ENCODE measurements around the gene SLC26A6.

SLC26A6 gene

GRCh38 chr3:48591436-48591835, 43.8 kb downstream of the SLC26A6 start:
- TF ChIP-seq CTCF (IDR thresholded peaks at IDR 0.05; ENCODE audit: control insufficient read depth, insufficient read depth, low read depth, low read length, missing control alignments): no peak
- DNase-seq (ENCODE audit: low read depth): no peak
- no peak overlapping the region for H3K4me3 ChIP-seq (ENCODE audit: control insufficient read depth, low read depth, low read length)

- DNase-seq (ENCODE audit: low read depth): no peak
- no peak for TF ChIP-seq CTCF (IDR thresholded peaks at IDR 0.05; ENCODE audit: control insufficient read depth, insufficient read depth, low read depth, low read length, missing control alignments)
- H3K4me3 ChIP-seq (ENCODE audit: control insufficient read depth, low read depth, low read length): no peak overlapping the region
Observed at GRCh38 chr3:48588230-48588629, 47.0 kb downstream of the SLC26A6 start.

GRCh38 chr3:48587686-48588085, 47.6 kb downstream of the SLC26A6 start:
- no peak for TF ChIP-seq CTCF (IDR thresholded peaks at IDR 0.05; ENCODE audit: control insufficient read depth, insufficient read depth, low read depth, low read length, missing control alignments)
- DNase-seq (ENCODE audit: low read depth): no peak
- no peak overlapping the region for H3K4me3 ChIP-seq (ENCODE audit: control insufficient read depth, low read depth, low read length)

- no peak for DNase-seq (ENCODE audit: low read depth)
- H3K4me3 ChIP-seq (ENCODE audit: control insufficient read depth, low read depth, low read length): no peak overlapping the region
- no peak for TF ChIP-seq CTCF (IDR thresholded peaks at IDR 0.05; ENCODE audit: control insufficient read depth, insufficient read depth, low read depth, low read length, missing control alignments)
Observed at GRCh38 chr3:48585411-48585810, 49.9 kb downstream of the SLC26A6 start.

GRCh38 chr3:48584836-48585235, 50.4 kb downstream of the SLC26A6 start:
- no peak for TF ChIP-seq CTCF (IDR thresholded peaks at IDR 0.05; ENCODE audit: control insufficient read depth, insufficient read depth, low read depth, low read length, missing control alignments)
- H3K4me3 ChIP-seq (ENCODE audit: control insufficient read depth, low read depth, low read length): no peak overlapping the region
- DNase-seq (ENCODE audit: low read depth): no peak

- DNase-seq (ENCODE audit: low read depth): no peak
- no peak for TF ChIP-seq CTCF (IDR thresholded peaks at IDR 0.05; ENCODE audit: control insufficient read depth, insufficient read depth, low read depth, low read length, missing control alignments)
- no peak overlapping the region for H3K4me3 ChIP-seq (ENCODE audit: control insufficient read depth, low read depth, low read length)
Observed at GRCh38 chr3:48581621-48582481, 53.4 kb downstream of the SLC26A6 start.
